NB4 (cell line): ENCODE measurements around the gene P2RX6.

Experiments
- MYC ChIP-seq: IDR thresholded peaks from 2 replicates; pipeline ENCODE4 v1.6.1; 2011; ENCODE audit warnings: low read depth, low read length
- TF ChIP-seq, protein P1 (sequence below): IDR thresholded peaks from one replicate; pipeline ENCODE4 v1.5.1; 2012; ENCODE audit warnings: low read depth, low read length
- TF ChIP-seq, protein P2 (sequence below): IDR thresholded peaks from 2 replicates; pipeline ENCODE4 v1.6.1; 2011; ENCODE audit warnings: low read depth, low read length

DNA sequence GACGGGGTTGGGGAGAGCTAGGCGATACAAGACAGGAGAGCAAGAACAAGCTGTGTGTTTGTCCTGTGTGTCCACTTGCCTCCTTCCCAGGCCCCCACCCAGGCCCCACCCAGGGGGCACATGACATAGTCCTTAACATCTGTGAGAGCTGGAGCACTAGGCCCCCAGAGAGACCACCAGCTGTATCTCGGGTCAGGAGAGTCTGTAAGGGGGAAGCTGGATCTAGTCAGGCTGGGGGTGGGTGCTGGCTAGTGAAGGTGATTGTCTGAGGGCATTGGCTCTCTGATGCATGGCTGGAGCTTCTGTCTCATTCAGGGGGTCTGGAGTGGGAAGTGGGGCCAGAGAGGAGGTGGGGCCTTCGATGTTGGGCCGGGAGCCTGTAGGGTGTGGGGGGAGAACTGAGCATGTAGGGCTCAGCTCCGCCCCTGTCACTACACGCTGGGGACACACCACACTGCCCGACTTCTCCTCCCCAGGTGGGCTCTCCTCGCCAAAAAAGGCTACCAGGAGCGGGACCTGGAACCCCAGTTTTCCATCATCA is 571 bp downstream of the P2RX6 start:
- TF ChIP-seq, protein P1, sequence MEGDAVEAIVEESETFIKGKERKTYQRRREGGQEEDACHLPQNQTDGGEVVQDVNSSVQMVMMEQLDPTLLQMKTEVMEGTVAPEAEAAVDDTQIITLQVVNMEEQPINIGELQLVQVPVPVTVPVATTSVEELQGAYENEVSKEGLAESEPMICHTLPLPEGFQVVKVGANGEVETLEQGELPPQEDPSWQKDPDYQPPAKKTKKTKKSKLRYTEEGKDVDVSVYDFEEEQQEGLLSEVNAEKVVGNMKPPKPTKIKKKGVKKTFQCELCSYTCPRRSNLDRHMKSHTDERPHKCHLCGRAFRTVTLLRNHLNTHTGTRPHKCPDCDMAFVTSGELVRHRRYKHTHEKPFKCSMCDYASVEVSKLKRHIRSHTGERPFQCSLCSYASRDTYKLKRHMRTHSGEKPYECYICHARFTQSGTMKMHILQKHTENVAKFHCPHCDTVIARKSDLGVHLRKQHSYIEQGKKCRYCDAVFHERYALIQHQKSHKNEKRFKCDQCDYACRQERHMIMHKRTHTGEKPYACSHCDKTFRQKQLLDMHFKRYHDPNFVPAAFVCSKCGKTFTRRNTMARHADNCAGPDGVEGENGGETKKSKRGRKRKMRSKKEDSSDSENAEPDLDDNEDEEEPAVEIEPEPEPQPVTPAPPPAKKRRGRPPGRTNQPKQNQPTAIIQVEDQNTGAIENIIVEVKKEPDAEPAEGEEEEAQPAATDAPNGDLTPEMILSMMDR: no peak
- TF ChIP-seq MYC: no peak
- TF ChIP-seq, protein P2, sequence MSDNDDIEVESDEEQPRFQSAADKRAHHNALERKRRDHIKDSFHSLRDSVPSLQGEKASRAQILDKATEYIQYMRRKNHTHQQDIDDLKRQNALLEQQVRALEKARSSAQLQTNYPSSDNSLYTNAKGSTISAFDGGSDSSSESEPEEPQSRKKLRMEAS: no peak
